Measurements from ENCODE around the gene ABHD8. TPM values are rescaled to one million over a fixed set of nuclear protein-coding genes. Genes with fewer than 3 reads are reported as not detected.
"Not testable (repeated sequence)": the region's sequence is repeated elsewhere in the genome, so short reads cannot be mapped to it uniquely, and the experiment has no call there.

Gene ABHD8
- total RNA-seq, 1 donor from 2014 or later = 16.9 TPM

DNA sequence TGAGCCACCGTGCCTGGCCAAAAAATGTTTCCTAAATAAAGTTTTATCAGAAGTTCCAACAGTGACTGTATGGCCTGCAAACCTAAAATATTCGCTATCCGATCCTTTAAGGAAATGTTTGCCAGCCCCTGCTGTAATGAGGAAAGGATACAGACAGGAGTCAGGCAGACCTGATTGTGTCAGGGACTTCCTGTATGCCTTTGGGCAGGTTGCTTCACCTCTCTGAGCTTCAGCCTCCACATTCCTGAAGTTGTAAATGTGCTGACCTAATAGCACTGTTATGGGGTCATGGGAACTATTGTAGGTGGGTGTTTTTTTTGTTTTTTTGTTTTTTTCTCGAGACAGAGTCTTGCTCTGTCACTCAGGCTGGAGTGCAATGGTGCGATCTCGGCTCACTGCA, 6.2 kb downstream of the ABHD8 start:
- TF ChIP-seq CTCF (IDR thresholded peaks at IDR 0.05; ENCODE audit: unreplicated experiment) = no peak
- no peaks in the 10 kb centered on the region for H3K9me3 Mint-ChIP-seq (ENCODE audit: low read depth)
- H3K27me3 Mint-ChIP-seq = no peaks in the 10 kb centered on the region
- no peak overlapping the region for H3K27ac Mint-ChIP-seq
- H3K4me1 Mint-ChIP-seq (ENCODE audit: low read depth) = peaks cover under 1% of the 10 kb centered on the region
- H3K36me3 Mint-ChIP-seq (ENCODE audit: insufficient read depth) = peaks cover 15% of the 10 kb centered on the region
- no peak for DNase-seq (ENCODE audit: low spot score, unreplicated experiment)
- H3K4me3 Mint-ChIP-seq (ENCODE audit: low read depth) = no peak overlapping the region

GRCh38 chr19:17296273-17296672, 7.0 kb downstream of the ABHD8 start:
- Mint-ChIP-seq H3K4me1 (ENCODE audit: low read depth) (no peaks in the 10 kb centered on the region), H3K36me3 (ENCODE audit: insufficient read depth) (peaks cover 15% of the 10 kb centered on the region), H3K27me3 (no peaks in the 10 kb centered on the region), H3K9me3 (ENCODE audit: low read depth) (no peaks in the 10 kb centered on the region), H3K4me3 (ENCODE audit: low read depth) (no peak overlapping the region), H3K27ac (no peak overlapping the region)
- no peak for TF ChIP-seq CTCF (IDR thresholded peaks at IDR 0.05; ENCODE audit: unreplicated experiment)
- no peak for DNase-seq (ENCODE audit: low spot score, unreplicated experiment)

DNA sequence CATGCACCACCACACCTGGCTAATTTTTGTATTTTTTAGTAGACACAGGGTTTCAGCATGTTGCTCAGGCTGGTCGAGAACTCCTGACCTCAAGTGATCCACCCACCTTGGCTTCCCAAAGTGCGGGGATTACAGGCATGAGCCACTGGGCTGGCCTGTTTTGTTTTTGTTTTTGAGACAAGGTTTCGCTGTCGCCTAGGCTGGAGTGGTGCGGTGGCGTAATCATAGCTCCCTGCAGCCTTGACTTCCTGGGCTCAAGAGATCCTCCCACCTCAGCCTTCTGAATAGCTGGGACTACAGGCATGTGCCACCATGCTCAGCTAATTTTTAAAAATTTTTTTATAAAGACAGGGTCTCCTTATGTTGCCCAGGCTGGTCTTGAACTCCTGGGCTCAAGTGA, 7.7 kb downstream of the ABHD8 start:
- not testable (repeated sequence) for H3K9me3 Mint-ChIP-seq (ENCODE audit: low read depth); H3K4me1 Mint-ChIP-seq (ENCODE audit: low read depth); H3K27ac Mint-ChIP-seq; DNase-seq (ENCODE audit: low spot score, unreplicated experiment); H3K27me3 Mint-ChIP-seq; H3K4me3 Mint-ChIP-seq (ENCODE audit: low read depth)
- H3K36me3 Mint-ChIP-seq (ENCODE audit: insufficient read depth) = peaks cover 15% of the 10 kb centered on the region

DNA sequence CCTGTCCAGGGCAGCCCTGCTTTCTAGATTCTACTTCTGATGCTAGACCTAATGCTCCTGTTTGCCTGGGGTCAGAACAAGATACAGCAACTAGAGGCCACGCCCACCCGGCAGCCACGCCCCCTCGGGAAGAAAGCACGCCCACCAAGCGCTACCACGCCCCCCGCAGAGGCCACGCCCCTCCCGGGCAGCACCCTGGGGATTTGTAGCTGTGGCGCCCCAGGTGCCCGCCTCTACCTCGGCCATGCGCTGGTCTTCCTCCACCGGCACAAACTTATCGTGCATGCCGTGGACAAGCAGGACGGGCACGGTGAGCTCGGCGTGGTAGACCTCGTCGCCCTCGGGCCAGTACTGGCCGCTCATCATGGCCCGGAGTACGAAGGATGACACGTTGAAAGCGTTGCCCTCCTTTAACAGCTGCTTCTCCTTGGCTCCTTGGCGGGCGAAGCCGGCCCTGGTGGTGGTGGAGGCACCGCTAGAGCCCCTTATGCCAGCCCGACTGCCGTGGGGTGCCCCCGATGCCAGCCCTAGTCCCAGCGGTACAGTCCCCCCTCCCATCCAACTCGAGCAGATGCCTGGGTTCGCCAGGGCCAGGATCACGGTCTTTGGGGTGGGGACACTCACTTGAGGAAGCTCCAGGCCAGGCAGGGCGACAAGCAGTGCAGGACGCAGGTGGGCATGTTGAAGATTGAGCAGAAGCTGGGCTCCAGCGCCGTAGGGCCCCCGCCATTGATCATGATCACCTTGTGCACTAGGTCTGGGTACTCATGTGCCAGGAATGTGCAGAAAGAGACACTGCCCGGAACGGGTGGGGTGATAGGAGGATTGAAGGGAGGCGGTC, 9.0 kb downstream of the ABHD8 start:
- TF ChIP-seq CTCF (IDR thresholded peaks at IDR 0.05; ENCODE audit: unreplicated experiment) = no peak

DNA sequence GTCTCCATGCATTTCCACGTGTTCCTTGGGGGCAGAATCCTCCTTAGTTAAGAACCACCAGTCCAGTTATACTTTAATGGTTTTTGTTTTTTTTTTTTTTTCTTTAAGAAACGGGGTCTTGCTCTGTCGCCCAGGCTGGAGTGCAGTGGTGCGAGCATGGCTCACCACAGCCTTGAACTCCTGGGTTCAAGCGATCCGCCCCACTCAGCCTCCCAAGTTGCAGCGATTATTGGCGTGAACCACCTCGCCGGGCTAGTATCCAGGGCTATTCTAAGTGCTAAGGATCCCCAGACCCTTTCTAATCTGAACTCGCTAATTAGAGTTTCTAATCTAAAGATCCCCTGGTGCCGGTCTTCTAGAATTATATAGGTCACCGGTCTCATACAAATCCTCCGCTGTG, 9.6 kb downstream of the ABHD8 start:
- H3K27ac Mint-ChIP-seq = no peak overlapping the region
- no peaks in the 10 kb centered on the region for H3K4me1 Mint-ChIP-seq (ENCODE audit: low read depth)
- H3K27me3 Mint-ChIP-seq = no peaks in the 10 kb centered on the region
- H3K36me3 Mint-ChIP-seq (ENCODE audit: insufficient read depth) = peaks cover 12% of the 10 kb centered on the region
- no peak overlapping the region for H3K4me3 Mint-ChIP-seq (ENCODE audit: low read depth)
- no peak for TF ChIP-seq CTCF (IDR thresholded peaks at IDR 0.05; ENCODE audit: unreplicated experiment)
- no peaks in the 10 kb centered on the region for H3K9me3 Mint-ChIP-seq (ENCODE audit: low read depth)
- DNase-seq (ENCODE audit: low spot score, unreplicated experiment) = no peak

More for the DNA sequence above, 9.0 kb downstream of the ABHD8 start:
- Mint-ChIP-seq H3K27me3 (no peaks in the 10 kb centered on the region), H3K36me3 (ENCODE audit: insufficient read depth) (peaks cover 15% of the 10 kb centered on the region), H3K4me1 (ENCODE audit: low read depth) (no peaks in the 10 kb centered on the region), H3K4me3 (ENCODE audit: low read depth) (no peak overlapping the region), H3K27ac (no peak overlapping the region), H3K9me3 (ENCODE audit: low read depth) (no peaks in the 10 kb centered on the region)
- DNase-seq (ENCODE audit: low spot score, unreplicated experiment) = no peak

All from progenitor cell of endocrine pancreas (in vitro differentiated cells).